ENCODE data around the gene TENT4B. TPM values are rescaled to one million over a fixed set of nuclear protein-coding genes. Genes with fewer than 3 reads are reported as not detected.
"Not testable (repeated sequence)": the region's sequence is repeated elsewhere in the genome, so short reads cannot be mapped to it uniquely, and the experiment has no call there.

TENT4B gene
- total RNA-seq, 1 experiment from 2014 or later: 13.0 TPM

DNA sequence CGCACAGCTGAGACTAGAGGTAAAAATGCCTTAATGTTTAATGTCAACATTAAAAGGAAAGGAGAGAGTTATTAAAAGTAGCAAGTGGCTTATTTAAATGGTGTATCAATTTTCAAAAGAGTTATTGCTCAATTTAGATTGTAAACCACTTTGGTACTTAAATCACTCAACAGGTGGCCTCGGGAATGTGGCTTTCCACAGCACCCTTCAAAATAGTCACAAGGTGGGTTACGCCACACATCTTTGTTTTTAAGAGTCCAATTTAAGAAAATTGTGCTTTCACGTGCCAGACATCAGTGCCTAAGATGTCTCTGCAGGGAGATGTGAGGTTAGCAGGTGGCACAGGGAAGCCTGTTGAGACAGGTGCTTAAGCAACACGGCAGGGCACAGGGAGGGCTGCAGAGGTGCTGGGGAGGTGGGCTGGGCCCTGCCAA is 85.8 kb downstream of the TENT4B start:
- H3K18ac ChIP-seq (ENCODE audit: insufficient read length, low read depth, low read length): no peak overlapping the region
- no peak overlapping the region for H3K56ac ChIP-seq (ENCODE audit: insufficient read length, low read depth, low read length)
- no peak overlapping the region for H3K4ac ChIP-seq (ENCODE audit: low read depth, low read length)
- no peak overlapping the region for H4K8ac ChIP-seq (replicated peaks; ENCODE audit: insufficient read length, low read depth, low read length)
- no peaks in the 10 kb centered on the region for H4K20me1 ChIP-seq (ENCODE audit: control insufficient read depth, insufficient read depth, insufficient read length)
- no peaks in the 10 kb centered on the region for H3K23me2 ChIP-seq (ENCODE audit: insufficient read length, low read depth, low read length, poor library complexity, severe bottlenecking)
- H3T11ph ChIP-seq (ENCODE audit: low read length): no peak overlapping the region
- no peak overlapping the region for H2AK5ac ChIP-seq (ENCODE audit: insufficient read length, low read length)
- no peak overlapping the region for H2BK20ac ChIP-seq (ENCODE audit: low read depth, low read length, poor library complexity, severe bottlenecking)
- H3K27me3 ChIP-seq (ENCODE audit: insufficient read depth, low read length): no peaks in the 10 kb centered on the region
- no peaks in the 10 kb centered on the region for H3K9me3 ChIP-seq (ENCODE audit: control insufficient read depth, low read depth, low read length)
- WGBS (ENCODE audit: extremely low coverage, insufficient read length, low lambda C conversion rate): no CpG with 5 or more reads among the region's 5 CpGs
- TF ChIP-seq, protein P1, sequence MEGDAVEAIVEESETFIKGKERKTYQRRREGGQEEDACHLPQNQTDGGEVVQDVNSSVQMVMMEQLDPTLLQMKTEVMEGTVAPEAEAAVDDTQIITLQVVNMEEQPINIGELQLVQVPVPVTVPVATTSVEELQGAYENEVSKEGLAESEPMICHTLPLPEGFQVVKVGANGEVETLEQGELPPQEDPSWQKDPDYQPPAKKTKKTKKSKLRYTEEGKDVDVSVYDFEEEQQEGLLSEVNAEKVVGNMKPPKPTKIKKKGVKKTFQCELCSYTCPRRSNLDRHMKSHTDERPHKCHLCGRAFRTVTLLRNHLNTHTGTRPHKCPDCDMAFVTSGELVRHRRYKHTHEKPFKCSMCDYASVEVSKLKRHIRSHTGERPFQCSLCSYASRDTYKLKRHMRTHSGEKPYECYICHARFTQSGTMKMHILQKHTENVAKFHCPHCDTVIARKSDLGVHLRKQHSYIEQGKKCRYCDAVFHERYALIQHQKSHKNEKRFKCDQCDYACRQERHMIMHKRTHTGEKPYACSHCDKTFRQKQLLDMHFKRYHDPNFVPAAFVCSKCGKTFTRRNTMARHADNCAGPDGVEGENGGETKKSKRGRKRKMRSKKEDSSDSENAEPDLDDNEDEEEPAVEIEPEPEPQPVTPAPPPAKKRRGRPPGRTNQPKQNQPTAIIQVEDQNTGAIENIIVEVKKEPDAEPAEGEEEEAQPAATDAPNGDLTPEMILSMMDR (conservative IDR thresholded peaks at IDR 0.05): no peak
- no peak overlapping the region for H2BK12ac ChIP-seq (ENCODE audit: insufficient read length, low read depth, low read length)
- Mint-ChIP-seq H3K4me1 (peaks cover 8 to 11% of the 10 kb centered on the region in 2 experiments; a peak in 3 of 4 replicates), H3K36me3 (ENCODE audit: insufficient read depth in 1 of 3, low read depth in 3 of 3) (no peaks in the 10 kb centered on the region), H3K9me3 (no peaks in the 10 kb centered on the region), H3K27me3 (ENCODE audit: low read depth) (peaks cover 15% of the 10 kb centered on the region), H3K4me3 (no peak overlapping the region), H3K27ac (no peak overlapping the region)
- no peak overlapping the region for H3K27ac ChIP-seq (ENCODE audit: insufficient read length, low read depth, low read length)
- no peak overlapping the region for H2AFZ ChIP-seq (ENCODE audit: low read length)
- H3K14ac ChIP-seq (ENCODE audit: insufficient read depth, low read length): no peak overlapping the region
- H3K23ac ChIP-seq (ENCODE audit: insufficient read length, low read depth, low read length): no peak overlapping the region
- H3K4me2 ChIP-seq (ENCODE audit: insufficient read depth, insufficient read length, low read length): no peak overlapping the region
- H4K91ac ChIP-seq (ENCODE audit: insufficient read length, low read depth, low read length): no peak overlapping the region
- no peaks in the 10 kb centered on the region for H3K4me1 ChIP-seq (ENCODE audit: insufficient read depth, low read length)
- H3K79me2 ChIP-seq (ENCODE audit: insufficient read depth, low read length): no peaks in the 10 kb centered on the region
- H2BK5ac ChIP-seq (ENCODE audit: insufficient read length, low read length): no peak overlapping the region
- H3K79me1 ChIP-seq (ENCODE audit: insufficient read depth, low read depth, low read length, poor library complexity, severe bottlenecking): no peaks in the 10 kb centered on the region
- no peak overlapping the region for H2BK120ac ChIP-seq (ENCODE audit: low read depth, low read length, poor library complexity, severe bottlenecking)
- no peak overlapping the region for H2BK15ac ChIP-seq (ENCODE audit: low read depth, low read length)
- no peak overlapping the region for H3K9ac ChIP-seq (ENCODE audit: extremely low read depth, insufficient read length, low read length)
- H4K5ac ChIP-seq (ENCODE audit: insufficient read length, low read depth, low read length): no peak overlapping the region
- no peak for DNase-seq

DNA sequence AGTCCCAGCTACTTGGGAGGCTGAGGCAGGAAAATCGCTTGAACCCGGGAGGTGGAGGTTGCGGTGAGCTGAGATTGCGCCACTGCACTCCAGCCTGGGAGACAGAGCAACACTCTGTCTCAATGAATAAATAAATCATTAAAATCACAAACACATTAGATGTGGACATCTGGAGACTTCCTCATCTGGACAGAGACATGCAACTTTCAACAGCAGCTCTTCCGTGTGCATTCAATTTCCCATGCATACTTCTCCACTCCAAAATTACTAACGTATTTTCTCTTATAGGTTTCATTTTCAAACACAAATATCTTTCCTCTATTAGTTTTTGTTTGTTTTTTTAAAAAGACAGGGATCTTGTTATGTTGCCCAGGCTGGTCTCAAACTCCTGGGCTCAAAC is 89.9 kb downstream of the TENT4B start:
- not testable (repeated sequence) for H3K27ac ChIP-seq (ENCODE audit: insufficient read length, low read depth, low read length); H3T11ph ChIP-seq (ENCODE audit: low read length); H3K14ac ChIP-seq (ENCODE audit: insufficient read depth, low read length); H3K23me2 ChIP-seq (ENCODE audit: insufficient read length, low read depth, low read length, poor library complexity, severe bottlenecking); H4K20me1 ChIP-seq (ENCODE audit: control insufficient read depth, insufficient read depth, insufficient read length); H3K4me3 Mint-ChIP-seq; H3K27me3 ChIP-seq (ENCODE audit: insufficient read depth, low read length); H4K91ac ChIP-seq (ENCODE audit: insufficient read length, low read depth, low read length); H3K36me3 Mint-ChIP-seq (ENCODE audit: insufficient read depth in 1 of 3, low read depth in 3 of 3); H2BK20ac ChIP-seq (ENCODE audit: low read depth, low read length, poor library complexity, severe bottlenecking); H3K4me1 ChIP-seq (ENCODE audit: insufficient read depth, low read length); H3K18ac ChIP-seq (ENCODE audit: insufficient read length, low read depth, low read length); H3K9me3 ChIP-seq (ENCODE audit: control insufficient read depth, low read depth, low read length); H3K56ac ChIP-seq (ENCODE audit: insufficient read length, low read depth, low read length); H2AK5ac ChIP-seq (ENCODE audit: insufficient read length, low read length); H4K5ac ChIP-seq (ENCODE audit: insufficient read length, low read depth, low read length); H3K79me1 ChIP-seq (ENCODE audit: insufficient read depth, low read depth, low read length, poor library complexity, severe bottlenecking); H2BK12ac ChIP-seq (ENCODE audit: insufficient read length, low read depth, low read length); H2BK5ac ChIP-seq (ENCODE audit: insufficient read length, low read length); H3K27ac Mint-ChIP-seq; H4K8ac ChIP-seq (replicated peaks; ENCODE audit: insufficient read length, low read depth, low read length); H3K4me2 ChIP-seq (ENCODE audit: insufficient read depth, insufficient read length, low read length); H2BK15ac ChIP-seq (ENCODE audit: low read depth, low read length); H2AFZ ChIP-seq (ENCODE audit: low read length); H2BK120ac ChIP-seq (ENCODE audit: low read depth, low read length, poor library complexity, severe bottlenecking); DNase-seq; H3K9ac ChIP-seq (ENCODE audit: extremely low read depth, insufficient read length, low read length); H3K9me3 Mint-ChIP-seq; H3K79me2 ChIP-seq (ENCODE audit: insufficient read depth, low read length); H3K23ac ChIP-seq (ENCODE audit: insufficient read length, low read depth, low read length); H3K4ac ChIP-seq (ENCODE audit: low read depth, low read length)
- H3K27me3 Mint-ChIP-seq (ENCODE audit: low read depth): peaks cover 39% of the 10 kb centered on the region
- H3K4me1 Mint-ChIP-seq: peaks cover 9 to 19% of the 10 kb centered on the region in 2 experiments
- no CpG with 5 or more reads among the region's 6 CpGs for WGBS (ENCODE audit: extremely low coverage, insufficient read length, low lambda C conversion rate)
